GM23248 (cell line): ENCODE measurements around the gene NUDT19.

Source experiments
- EZH2 ChIP-seq: fragments of 200-600 bp; sonication (generic); IDR thresholded peaks from 2 replicates; pipeline ENCODE4 v1.6.1; 2018; ENCODE audit warnings: antibody characterized with exemption, mild to moderate bottlenecking; ENCODE audit not compliant: insufficient read depth, poor library complexity, severe bottlenecking
- EZH2phosphoT487 ChIP-seq: fragments of 200-600 bp; sonication (generic); IDR thresholded peaks from 2 replicates; pipeline ENCODE4 v1.6.1; 2018; ENCODE audit warnings: antibody characterized with exemption, moderate library complexity, mild to moderate bottlenecking, low read depth; ENCODE audit not compliant: insufficient read depth

- TF ChIP-seq EZH2phosphoT487 = no peak
- TF ChIP-seq EZH2 = no peak
These were observed 53.1 kb downstream of the NUDT19 start for GRCh38 chr19:32744555-32745325.
